Keratinocyte (primary cell): ENCODE data around the gene FCMR. TPM values are rescaled to one million over a fixed set of nuclear protein-coding genes. Genes with fewer than 3 reads are reported as not detected.

Experiments
- DNase-seq: peaks from one replicate; pipeline ENCODE4 v3.0.0-alpha.2; 2011; ENCODE audit warnings: low read depth, missing footprints, low spot score
- FAIRE-seq: peaks from 2 replicates; lab custom pipeline; 2011; peaks lifted over from hg19 to GRCh38; lab: Jason Lieb, UNC
- H2AFZ ChIP-seq: 2 replicates; pipeline ENCODE4 v1.6.0; 2012; ENCODE audit warnings: low read length, control low read depth, inconsistent platforms; ENCODE audit not compliant: control insufficient read depth
- H3K27ac ChIP-seq: 2 replicates; pipeline ENCODE4 v1.5.1; 2011; ENCODE audit warnings: low read length; ENCODE audit not compliant: control insufficient read depth, insufficient read depth
- H3K27me3 ChIP-seq: 3 replicates; pipeline ENCODE4 v1.6.0; 2011; ENCODE audit warnings: low read length; ENCODE audit not compliant: control insufficient read depth, insufficient read depth; ENCODE audit errors: extremely low read depth
- H3K36me3 ChIP-seq, 2 experiments: 2 replicates in 1 of 2; 3 replicates in 1 of 2; pipeline ENCODE4 v1.5.1; 2011; ENCODE audit warnings: low read length in 2 of 2, mild to moderate bottlenecking in 1 of 2; ENCODE audit not compliant: control insufficient read depth in 2 of 2, insufficient read depth in 2 of 2; ENCODE audit errors: extremely low read depth in 1 of 2
- H3K4me1 ChIP-seq: 3 replicates; pipeline ENCODE4 v1.5.1; 2011; ENCODE audit warnings: low read length; ENCODE audit not compliant: control insufficient read depth, insufficient read depth; ENCODE audit errors: extremely low read depth
- H3K4me2 ChIP-seq: 3 replicates; pipeline ENCODE4 v1.6.0; 2011; ENCODE audit warnings: low read depth, low read length; ENCODE audit not compliant: control insufficient read depth, insufficient read depth; ENCODE audit errors: extremely low read depth
- H3K4me3 ChIP-seq, 3 experiments: fragments of 200-600 bp in 1 of 3; sonication (generic) in 1 of 3; 2 replicates in 2 of 3; 3 replicates in 1 of 3; pipeline ENCODE4 v1.5.1; 2011 to 2016; ENCODE audit warnings: low read length in 3 of 3, mild to moderate bottlenecking in 3 of 3, control low read depth in 2 of 3, inconsistent platforms in 1 of 3, low read depth in 1 of 3, mixed read lengths in 1 of 3, mixed run types in 1 of 3, moderate library complexity in 1 of 3; ENCODE audit not compliant: control insufficient read depth in 2 of 3, insufficient read depth in 2 of 3; ENCODE audit errors: extremely low read depth in 1 of 3
- H3K79me2 ChIP-seq: 2 replicates; pipeline ENCODE4 v1.6.0; 2012; ENCODE audit warnings: low read length; ENCODE audit not compliant: control insufficient read depth, insufficient read depth
- H3K9ac ChIP-seq: 3 replicates; pipeline ENCODE4 v1.6.0; 2011; ENCODE audit warnings: low read length; ENCODE audit not compliant: control insufficient read depth, insufficient read depth; ENCODE audit errors: extremely low read depth
- H3K9me1 ChIP-seq: 3 replicates; pipeline ENCODE4 v1.6.0; 2011; ENCODE audit warnings: low read length; ENCODE audit not compliant: control insufficient read depth, insufficient read depth; ENCODE audit errors: extremely low read depth
- H3K9me3 ChIP-seq: 2 replicates; pipeline ENCODE4 v1.5.1; 2012; ENCODE audit warnings: low read depth, low read length; ENCODE audit not compliant: control insufficient read depth
- H4K20me1 ChIP-seq: 3 replicates; pipeline ENCODE4 v1.6.0; 2011; ENCODE audit warnings: low read length; ENCODE audit not compliant: control insufficient read depth, insufficient read depth; ENCODE audit errors: extremely low read depth
- EZH2 ChIP-seq: IDR thresholded peaks from one replicate; pipeline ENCODE4 v1.6.1; 2012; ENCODE audit warnings: inconsistent platforms, mild to moderate bottlenecking, low read length, moderate library complexity
- dilution Hi-C: fragments of 300-500 bp; cut with MboI; formaldehyde crosslinking; loops from one replicate; pipeline ENCODE4 v1.7.0; 2020; ENCODE audit warnings: low sequenced_read_pairs; ENCODE audit not compliant: extremely low pct_ligation_motif_present
- polyA plus RNA-seq, 5 experiments: library from polyadenylated mRNA; depleted of rRNA in 3 of 5; stranded (reverse) in 3 of 5; stranded (forward) in 1 of 5; unstranded in 1 of 5; fragments of >200 nt; gene quantifications; 1 replicate in 1 of 5; 2 replicates in 3 of 5; 3 replicates in 1 of 5; pipeline versions ENCODE4 v1.2.1 to v1.2.3, GENCODE V29; 2011 to 2012; ENCODE audit warnings: missing spikeins in 2 of 5, low read depth in 1 of 5, low replicate concordance in 1 of 5
- TF ChIP-seq, protein P1 (sequence below), 3 experiments: IDR thresholded peaks in 1 of 3; conservative IDR thresholded peaks in 1 of 3; optimal IDR thresholded peaks in 1 of 3; 2 replicates in 2 of 3; 3 replicates in 1 of 3; pipeline versions ENCODE3 to v1.5.1; 2011; ENCODE audit warnings: low read length in 3 of 3, mild to moderate bottlenecking in 3 of 3, moderate library complexity in 2 of 3, control low read depth in 1 of 3, inconsistent platforms in 1 of 3; ENCODE audit not compliant: insufficient read depth in 2 of 3; ENCODE audit errors: extremely low read depth in 1 of 3

FCMR gene
- polyA plus RNA-seq, 1 donor (not counting 4 experiments of a cell fraction or from before 2014, with no cell fraction given): 1.8 TPM

- DNase-seq: no peak
These were observed 24.6 kb downstream of the FCMR start, which contains the start of gene IL24 for GRCh38 chr1:206897175-206897574. Gene IL24 (plus strand): TSS chr1:206897443. CDS start chr1:206897833, 390 bp downstream.

GRCh38 chr1:206896261-206896660 is 25.5 kb downstream of the FCMR start:
- Histone ChIP-seq H4K20me1 (no peaks in the 10 kb centered on the region), H3K79me2 (no peaks in the 10 kb centered on the region), H3K27me3 (no peaks in the 10 kb centered on the region), H3K36me3 (no peaks in the 10 kb centered on the region), H3K9ac (peak overlapping the region; percentile 69), H3K9me1 (no peaks in the 10 kb centered on the region), H3K4me3 (no peak overlapping the region), H2AFZ (peak overlapping the region; percentile 21), H3K4me1 (peaks cover 71% of the 10 kb centered on the region), H3K9me3 (no peaks in the 10 kb centered on the region), H3K4me2 (peak overlapping the region; percentile 57), H3K27ac (peak overlapping the region; percentile 98)
- DNase-seq (no peak), FAIRE-seq (peak; percentile 9)
- dilution Hi-C loops: no loop called here
- TF ChIP-seq, protein P1, sequence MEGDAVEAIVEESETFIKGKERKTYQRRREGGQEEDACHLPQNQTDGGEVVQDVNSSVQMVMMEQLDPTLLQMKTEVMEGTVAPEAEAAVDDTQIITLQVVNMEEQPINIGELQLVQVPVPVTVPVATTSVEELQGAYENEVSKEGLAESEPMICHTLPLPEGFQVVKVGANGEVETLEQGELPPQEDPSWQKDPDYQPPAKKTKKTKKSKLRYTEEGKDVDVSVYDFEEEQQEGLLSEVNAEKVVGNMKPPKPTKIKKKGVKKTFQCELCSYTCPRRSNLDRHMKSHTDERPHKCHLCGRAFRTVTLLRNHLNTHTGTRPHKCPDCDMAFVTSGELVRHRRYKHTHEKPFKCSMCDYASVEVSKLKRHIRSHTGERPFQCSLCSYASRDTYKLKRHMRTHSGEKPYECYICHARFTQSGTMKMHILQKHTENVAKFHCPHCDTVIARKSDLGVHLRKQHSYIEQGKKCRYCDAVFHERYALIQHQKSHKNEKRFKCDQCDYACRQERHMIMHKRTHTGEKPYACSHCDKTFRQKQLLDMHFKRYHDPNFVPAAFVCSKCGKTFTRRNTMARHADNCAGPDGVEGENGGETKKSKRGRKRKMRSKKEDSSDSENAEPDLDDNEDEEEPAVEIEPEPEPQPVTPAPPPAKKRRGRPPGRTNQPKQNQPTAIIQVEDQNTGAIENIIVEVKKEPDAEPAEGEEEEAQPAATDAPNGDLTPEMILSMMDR (optimal IDR thresholded peaks at IDR 0.05 in 1 of 3, IDR thresholded peaks at IDR 0.05 in 1 of 3, conservative IDR thresholded peaks at IDR 0.05 in 1 of 3; ENCODE audit: extremely low read depth in 1 of 3, insufficient read depth in 2 of 3, low read length in 3 of 3): no peak

More at GRCh38 chr1:206897175-206897574, 24.6 kb downstream of the FCMR start, which contains the start of gene IL24:
- H3K4me3 ChIP-seq: no peak within 1 kb of the TSS
- no peaks in the 10 kb centered on the region for H3K9me1 ChIP-seq
- H3K36me3 ChIP-seq: no peaks in the 10 kb centered on the region
- H4K20me1 ChIP-seq: no peaks in the 10 kb centered on the region
- H3K9ac ChIP-seq: peak within 1 kb of the TSS; percentile 69
- no peak for FAIRE-seq
- TF ChIP-seq EZH2: no peak
- TF ChIP-seq, protein P1 (optimal IDR thresholded peaks at IDR 0.05 in 1 of 3, IDR thresholded peaks at IDR 0.05 in 1 of 3, conservative IDR thresholded peaks at IDR 0.05 in 1 of 3; ENCODE audit: extremely low read depth in 1 of 3, insufficient read depth in 2 of 3, low read length in 3 of 3): no peak
- no peaks in the 10 kb centered on the region for H3K27me3 ChIP-seq
- no peaks in the 10 kb centered on the region for H3K79me2 ChIP-seq
- H3K4me1 ChIP-seq: peaks cover 64% of the 10 kb centered on the region
- peak within 1 kb of the TSS; percentile 57 for H3K4me2 ChIP-seq
- no peaks in the 10 kb centered on the region for H3K9me3 ChIP-seq
- H3K27ac ChIP-seq: peak within 1 kb of the TSS; percentile 98
- dilution Hi-C loops: no loop called here
- peak within 1 kb of the TSS; percentile 52 for H2AFZ ChIP-seq
